Vagina (tissue), 2 donors: ENCODE measurements around the gene CLDN1. TPM values are rescaled to one million over a fixed set of nuclear protein-coding genes. Genes with fewer than 3 reads are reported as not detected.
"Not testable (repeated sequence)": the region's sequence is repeated elsewhere in the genome, so short reads cannot be mapped to it uniquely, and the experiment has no call there.

ENCODE experiments used
- DNase-seq, 2 donors: peaks; one replicate each; pipeline ENCODE4 v3.0.0-alpha.2; 2017; ENCODE audit errors: extremely low spot score in 2 of 2
- H3K27ac ChIP-seq: fragments of 200-600 bp; sonication (generic); one replicate; pipeline ENCODE4 v1.5.1; 2019
- H3K27me3 ChIP-seq: fragments of 200-600 bp; sonication (generic); one replicate; pipeline ENCODE4 v1.5.1; 2019
- H3K36me3 ChIP-seq, 2 donors: fragments of 200-600 bp; sonication (generic); one replicate each; pipeline ENCODE4 v1.5.1; 2017 to 2019
- H3K4me1 ChIP-seq: fragments of 200-600 bp; sonication (generic); one replicate; pipeline ENCODE4 v1.5.1; 2019
- H3K4me3 ChIP-seq, 2 donors: fragments of 200-600 bp; sonication (generic); 1 replicate in 1 of 2; 2 replicates in 1 of 2; pipeline ENCODE4 v1.5.1; 2016 to 2019
- H3K9me3 ChIP-seq: fragments of 200-600 bp; sonication (generic); one replicate; pipeline ENCODE4 v1.5.1; 2019
- CTCF ChIP-seq, 3 experiments: fragments of 450-650 bp in 2 of 3; fragments of 200-600 bp in 1 of 3; sonication (generic) in 1 of 3; IDR thresholded peaks; one replicate each; pipeline ENCODE4 v1.5.1; 2017 to 2019; ENCODE audit warnings: antibody characterized with exemption in 3 of 3, mild to moderate bottlenecking in 2 of 3, moderate library complexity in 2 of 3
- POLR2A ChIP-seq, 2 donors: fragments of 450-650 bp; IDR thresholded peaks; one replicate each; pipeline ENCODE4 v1.6.1; 2017; ENCODE audit warnings: antibody characterized with exemption in 2 of 2, mild to moderate bottlenecking in 2 of 2, moderate library complexity in 2 of 2
- POLR2AphosphoS5 ChIP-seq, 2 donors: sonication (generic); formaldehyde crosslinking; IDR thresholded peaks; one replicate each; pipeline ENCODE4 v1.9.0; 2017; ENCODE audit warnings: antibody characterized with exemption in 2 of 2, mild to moderate bottlenecking in 2 of 2, low read depth in 1 of 2; ENCODE audit not compliant: insufficient read depth in 1 of 2
- intact Hi-C: fragments of 100-400 bp; cut with DNase I; formaldehyde crosslinking; loops from one replicate; pipeline ENCODE4 v1.15.1; 2023
- total RNA-seq: library from RNA; depleted of rRNA; stranded (reverse); fragments of >200 nt; gene quantifications from one replicate; pipeline ENCODE4 v1.2.3, GENCODE V29; 2016

CLDN1 gene
- total RNA-seq, 1 donor from 2014 or later: 48.6 TPM

- H3K27me3 ChIP-seq: no peaks in the 10 kb centered on the region
- intact Hi-C loops: no loop called here
- H3K27ac ChIP-seq: no peak overlapping the region
- DNase-seq: no peak
- TF ChIP-seq CTCF (IDR thresholded peaks at IDR 0.05) (no peak), POLR2A (IDR thresholded peaks at IDR 0.05) (no peak), POLR2AphosphoS5 (IDR thresholded peaks at IDR 0.05; ENCODE audit: insufficient read depth in 1 of 2, low read depth in 1 of 2) (no peak)
- no peaks in the 10 kb centered on the region for H3K36me3 ChIP-seq
- H3K9me3 ChIP-seq: no peaks in the 10 kb centered on the region
- peaks cover 6% of the 10 kb centered on the region for H3K4me1 ChIP-seq
- H3K4me3 ChIP-seq: no peak overlapping the region
Observed at GRCh38 chr3:190279690-190280089, 42.6 kb downstream of the CLDN1 start.

- intact Hi-C loops: no loop called here
- no peak overlapping the region for H3K4me3 ChIP-seq
- no peak overlapping the region for H3K27ac ChIP-seq
- H3K27me3 ChIP-seq: no peaks in the 10 kb centered on the region
- TF ChIP-seq CTCF (IDR thresholded peaks at IDR 0.05) (no peak), POLR2AphosphoS5 (IDR thresholded peaks at IDR 0.05; ENCODE audit: insufficient read depth in 1 of 2, low read depth in 1 of 2) (no peak), POLR2A (IDR thresholded peaks at IDR 0.05) (no peak)
- H3K9me3 ChIP-seq: no peaks in the 10 kb centered on the region
- H3K36me3 ChIP-seq: no peaks in the 10 kb centered on the region
- H3K4me1 ChIP-seq: no peaks in the 10 kb centered on the region
- no peak for DNase-seq
Observed at GRCh38 chr3:190272747-190273146, 49.5 kb downstream of the CLDN1 start.

- TF ChIP-seq POLR2AphosphoS5 (IDR thresholded peaks at IDR 0.05; ENCODE audit: insufficient read depth in 1 of 2, low read depth in 1 of 2) (no peak), POLR2A (IDR thresholded peaks at IDR 0.05) (no peak), CTCF (IDR thresholded peaks at IDR 0.05) (no peak)
- no peak overlapping the region for H3K4me3 ChIP-seq
- intact Hi-C loops: no loop called here
- no peaks in the 10 kb centered on the region for H3K27me3 ChIP-seq
- no peak overlapping the region for H3K27ac ChIP-seq
- H3K36me3 ChIP-seq: no peaks in the 10 kb centered on the region
- H3K4me1 ChIP-seq: no peaks in the 10 kb centered on the region
- no peaks in the 10 kb centered on the region for H3K9me3 ChIP-seq
- DNase-seq: no peak
Observed at GRCh38 chr3:190269101-190269500, 53.1 kb downstream of the CLDN1 start.

- H3K36me3 ChIP-seq, H3K27ac ChIP-seq, intact Hi-C loops, H3K4me1 ChIP-seq, H3K9me3 ChIP-seq, H3K4me3 ChIP-seq, H3K27me3 ChIP-seq, DNase-seq: not testable (repeated sequence)
Observed at GRCh38 chr3:190267464-190267863, 54.8 kb downstream of the CLDN1 start.

GRCh38 chr3:190266913-190267290 lies 55.3 kb downstream of the CLDN1 start:
- TF ChIP-seq POLR2A (IDR thresholded peaks at IDR 0.05) (no peak), POLR2AphosphoS5 (IDR thresholded peaks at IDR 0.05; ENCODE audit: insufficient read depth in 1 of 2, low read depth in 1 of 2) (no peak), CTCF (IDR thresholded peaks at IDR 0.05) (no peak)

More at GRCh38 chr3:190266913-190267290, 55.3 kb downstream of the CLDN1 start:
- intact Hi-C loops: no loop called here
- no peak for DNase-seq
- Histone ChIP-seq H3K36me3 (no peaks in the 10 kb centered on the region), H3K9me3 (no peaks in the 10 kb centered on the region), H3K27ac (no peak overlapping the region), H3K4me3 (no peak overlapping the region), H3K27me3 (no peaks in the 10 kb centered on the region), H3K4me1 (no peaks in the 10 kb centered on the region)
